Peyer's patch (tissue), 4 donors: ENCODE results near the gene SCN1A.

Experiments used
- POLR2A ChIP-seq, 2 donors: fragments of 450-650 bp; IDR thresholded peaks; one replicate each; pipeline ENCODE4 v1.5.1; 2017; ENCODE audit warnings: antibody characterized with exemption in 2 of 2, mild to moderate bottlenecking in 2 of 2, moderate library complexity in 2 of 2
- TF ChIP-seq, protein P1 (sequence below), 6 experiments: fragments of 450-650 bp in 4 of 6; fragments of 200-600 bp in 2 of 6; sonication (generic) in 1 of 6; IDR thresholded peaks; one replicate each; pipeline ENCODE4 v1.5.1; 2017 to 2019; ENCODE audit warnings: antibody characterized with exemption in 6 of 6, mild to moderate bottlenecking in 3 of 6, moderate library complexity in 1 of 6

DNA sequence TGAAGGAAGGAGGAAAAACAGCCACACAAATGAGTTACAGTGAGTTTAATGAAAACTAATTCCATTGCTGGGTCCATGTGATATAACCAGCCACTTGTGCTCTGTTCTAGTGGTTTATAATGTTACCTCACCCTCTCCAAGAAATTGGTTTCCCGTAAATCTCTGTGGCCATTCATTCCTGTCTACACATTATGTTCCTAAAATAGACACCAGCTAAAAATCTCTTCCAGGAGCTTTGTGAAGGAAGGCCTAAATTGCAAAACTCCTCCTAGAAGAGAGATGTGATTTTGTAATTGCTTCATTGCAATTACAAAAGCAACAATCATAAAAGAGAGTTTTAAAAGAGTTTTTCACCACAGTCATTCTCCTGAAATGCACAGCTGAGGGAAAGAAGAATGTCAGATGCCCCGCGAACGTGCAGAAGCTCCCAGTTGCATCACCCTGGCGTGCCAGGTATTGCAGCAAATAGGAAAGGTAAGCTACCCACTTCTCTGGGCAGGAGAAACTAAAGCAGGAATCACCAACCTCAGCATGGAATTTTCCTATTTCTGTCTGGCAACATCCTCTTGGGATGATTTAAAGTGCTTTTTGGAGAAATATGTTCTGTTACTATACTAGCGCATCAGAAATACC, 1.7 kb downstream of the SCN1A start:
- no peak for TF ChIP-seq POLR2A (IDR thresholded peaks at IDR 0.05)
- TF ChIP-seq, protein P1, sequence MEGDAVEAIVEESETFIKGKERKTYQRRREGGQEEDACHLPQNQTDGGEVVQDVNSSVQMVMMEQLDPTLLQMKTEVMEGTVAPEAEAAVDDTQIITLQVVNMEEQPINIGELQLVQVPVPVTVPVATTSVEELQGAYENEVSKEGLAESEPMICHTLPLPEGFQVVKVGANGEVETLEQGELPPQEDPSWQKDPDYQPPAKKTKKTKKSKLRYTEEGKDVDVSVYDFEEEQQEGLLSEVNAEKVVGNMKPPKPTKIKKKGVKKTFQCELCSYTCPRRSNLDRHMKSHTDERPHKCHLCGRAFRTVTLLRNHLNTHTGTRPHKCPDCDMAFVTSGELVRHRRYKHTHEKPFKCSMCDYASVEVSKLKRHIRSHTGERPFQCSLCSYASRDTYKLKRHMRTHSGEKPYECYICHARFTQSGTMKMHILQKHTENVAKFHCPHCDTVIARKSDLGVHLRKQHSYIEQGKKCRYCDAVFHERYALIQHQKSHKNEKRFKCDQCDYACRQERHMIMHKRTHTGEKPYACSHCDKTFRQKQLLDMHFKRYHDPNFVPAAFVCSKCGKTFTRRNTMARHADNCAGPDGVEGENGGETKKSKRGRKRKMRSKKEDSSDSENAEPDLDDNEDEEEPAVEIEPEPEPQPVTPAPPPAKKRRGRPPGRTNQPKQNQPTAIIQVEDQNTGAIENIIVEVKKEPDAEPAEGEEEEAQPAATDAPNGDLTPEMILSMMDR (IDR thresholded peaks at IDR 0.05): no peak
